NCI-H1436 (cell line): ENCODE measurements around the gene FOXK2.

Experiments
- DNase-seq: peaks from one replicate; lab custom pipeline; 2025; lab: John Stamatoyannopoulos, UW

The FOXK2 gene

GRCh38 chr17:82518826-82519810, at the start of gene FOXK2:
Gene FOXK2, plus strand, starts transcription at chr17:82519732. Its CDS starts 157 bp downstream, at chr17:82519889.
- DNase-seq: peak; percentile 94

DNA sequence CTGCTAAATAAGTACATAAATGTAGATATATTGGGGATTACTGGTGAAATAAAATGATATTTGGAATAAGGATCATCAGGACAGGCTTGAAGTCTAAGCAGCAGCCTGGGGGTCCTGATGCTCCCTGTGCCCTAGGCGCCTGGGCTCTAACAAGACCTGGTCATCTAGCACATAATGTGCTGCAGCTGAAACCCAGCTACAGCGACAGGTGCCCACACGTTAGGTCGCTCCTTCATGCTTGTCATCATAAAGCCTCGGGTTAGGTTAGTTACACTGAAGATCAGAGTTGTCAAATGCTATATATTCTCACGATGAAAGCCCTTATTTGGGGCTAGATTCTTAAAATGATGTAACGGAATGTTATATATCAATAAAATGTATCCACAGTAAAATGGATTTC, 49.5 kb upstream of the FOXK2 start:
- DNase-seq: no peak

- DNase-seq: no peak
Measured at GRCh38 chr17:82474223-82475010, 45.1 kb upstream of the FOXK2 start.

DNA sequence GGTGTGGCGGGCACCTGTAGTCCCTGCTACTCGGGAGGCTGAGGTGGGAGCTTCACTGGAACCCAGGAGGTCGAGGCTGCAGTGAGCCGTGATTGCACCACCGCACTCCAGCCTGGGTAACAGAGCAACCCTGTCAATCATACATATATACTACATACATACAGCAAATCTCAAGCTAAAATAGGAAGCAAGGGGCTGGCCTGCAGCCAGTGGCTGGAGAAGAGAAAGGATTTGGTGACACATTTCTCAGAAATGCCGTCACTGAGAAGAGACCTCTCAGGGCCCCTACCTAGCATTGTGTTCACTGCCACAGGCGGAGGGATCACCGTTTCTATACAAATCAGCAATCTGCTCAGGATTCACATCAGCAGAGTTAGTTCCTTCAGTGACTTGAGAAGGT, 44.1 kb upstream of the FOXK2 start:
- no peak for DNase-seq

DNA sequence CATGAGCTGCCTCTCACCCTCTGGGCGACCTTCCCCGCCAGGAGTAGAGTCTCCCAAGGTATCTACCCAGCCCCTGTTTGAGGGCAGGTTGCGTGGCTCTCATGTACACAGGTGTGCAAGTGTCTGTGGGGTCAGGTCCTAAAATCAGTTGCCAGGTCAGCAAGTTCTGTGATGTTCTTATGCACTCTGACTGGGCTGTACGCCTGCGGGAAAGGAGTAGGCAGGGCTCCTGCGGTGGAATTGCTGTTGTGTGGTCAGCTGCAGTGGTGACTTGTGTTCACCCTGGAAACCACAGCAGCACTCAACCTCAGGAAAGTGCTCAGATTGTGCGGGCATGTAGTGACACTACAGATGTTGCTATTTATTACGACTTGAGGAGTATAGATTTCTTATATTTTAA, 41.6 kb upstream of the FOXK2 start:
- DNase-seq: no peak

GRCh38 chr17:82479602-82480001, 39.9 kb upstream of the FOXK2 start:
- DNase-seq: no peak

DNA sequence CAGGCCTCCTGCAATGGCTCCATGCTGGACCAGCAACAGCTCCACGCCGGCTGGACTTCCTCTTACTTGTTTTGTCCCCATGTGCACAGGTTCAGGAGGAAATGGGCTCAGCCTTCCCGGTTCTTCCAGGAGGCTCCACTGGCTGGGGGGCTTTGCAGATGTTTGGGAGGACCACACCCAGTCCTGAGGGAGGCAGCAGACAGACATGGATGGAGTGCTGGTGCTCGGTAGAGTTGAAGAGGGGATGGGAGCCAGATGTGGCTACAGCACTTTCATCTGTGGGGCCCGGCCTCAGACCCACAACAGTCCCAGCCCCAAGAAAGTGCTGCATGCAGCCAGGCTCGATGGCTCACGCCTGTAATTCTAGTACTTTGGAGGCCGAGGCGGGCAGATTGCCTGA, 39.2 kb upstream of the FOXK2 start:
- DNase-seq: no peak

GRCh38 chr17:82483204-82483660, 36.3 kb upstream of the FOXK2 start:
- DNase-seq: no peak

GRCh38 chr17:82483836-82484235, 35.7 kb upstream of the FOXK2 start:
- DNase-seq: no peak

DNA sequence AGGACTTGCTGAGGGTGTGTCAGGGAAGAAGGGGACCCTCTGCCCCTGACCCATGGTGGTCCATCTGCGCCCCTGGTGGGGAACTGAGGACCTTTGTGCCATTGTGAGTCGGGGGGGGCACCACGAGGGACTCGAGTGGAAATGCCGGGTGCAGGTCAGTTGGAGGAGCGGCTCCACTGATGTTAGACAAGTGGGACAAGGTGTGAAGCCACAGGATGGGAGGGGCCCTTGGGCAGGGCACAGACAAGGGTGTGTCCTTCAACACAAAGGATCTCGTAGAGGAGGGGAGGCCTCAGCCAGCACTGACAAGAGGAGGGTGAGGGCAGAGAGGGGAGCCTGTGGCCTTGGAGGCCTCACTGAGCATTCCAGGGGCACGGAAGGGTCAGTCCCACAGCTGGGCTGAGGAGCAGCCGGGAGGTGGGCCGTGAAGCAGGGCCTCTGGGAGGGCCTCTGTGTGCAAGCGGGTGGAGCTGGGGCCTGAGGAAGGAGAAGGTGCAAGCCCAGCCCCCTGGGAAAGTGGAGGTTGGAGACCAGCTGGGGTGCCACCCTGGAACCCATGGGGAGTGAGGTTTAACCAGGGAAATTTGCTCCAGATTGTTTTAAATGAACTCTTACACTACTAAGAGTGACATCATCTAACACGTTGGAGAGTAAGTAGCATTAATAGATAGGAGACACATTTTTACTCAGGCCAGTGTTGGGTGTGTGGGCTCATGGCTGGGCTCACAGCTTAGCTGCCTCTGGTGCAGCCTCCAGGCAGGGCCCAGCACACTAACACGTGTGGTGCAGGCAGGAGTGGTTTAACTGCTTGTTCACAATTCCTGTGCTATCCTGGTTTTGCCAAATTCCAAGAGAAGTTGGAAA, 33.1 kb upstream of the FOXK2 start:
- DNase-seq: no peak

DNA sequence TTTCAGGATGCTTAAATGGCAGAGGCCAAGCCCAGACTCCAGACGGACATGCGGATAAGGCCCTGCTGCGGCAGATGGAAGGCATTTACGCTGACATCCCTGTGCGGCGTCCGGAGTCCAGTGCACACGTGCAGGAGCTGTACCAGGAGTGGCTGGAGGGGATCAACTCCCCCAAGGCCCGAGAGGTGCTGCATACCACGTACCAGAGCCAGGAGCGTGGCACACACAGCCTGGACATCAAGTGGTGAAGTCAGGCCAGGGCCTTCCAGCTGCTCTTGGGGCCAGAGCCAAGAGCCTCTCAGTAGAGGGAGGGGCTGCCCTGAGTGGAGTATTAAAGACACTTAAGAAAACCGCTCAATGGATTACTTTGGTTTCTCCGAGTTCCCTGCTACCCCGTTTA, 31.6 kb upstream of the FOXK2 start:
- no peak for DNase-seq

GRCh38 chr17:82489117-82489516, 30.4 kb upstream of the FOXK2 start:
- DNase-seq: no peak

GRCh38 chr17:82489851-82490511, 29.6 kb upstream of the FOXK2 start:
- no peak for DNase-seq

- DNase-seq: no peak
Measured at GRCh38 chr17:82490512-82491195, 28.9 kb upstream of the FOXK2 start.

DNA sequence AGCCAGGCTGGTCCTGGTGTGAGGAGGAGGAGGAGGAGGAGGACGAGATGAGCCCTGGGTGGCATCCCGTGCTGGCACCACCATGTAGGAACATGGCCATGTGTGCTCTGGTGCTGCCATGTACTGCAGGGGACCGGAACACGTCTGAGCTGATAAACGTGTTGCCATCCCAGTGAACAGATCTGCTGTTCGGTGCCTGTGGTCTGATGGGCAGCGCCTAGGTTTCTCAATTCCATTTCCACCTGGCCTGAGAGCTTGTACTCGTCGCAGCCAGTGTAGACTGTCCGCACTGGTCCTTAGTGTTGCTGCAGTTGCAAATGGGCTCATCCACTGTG, 28.4 kb upstream of the FOXK2 start:
- DNase-seq: no peak

DNA sequence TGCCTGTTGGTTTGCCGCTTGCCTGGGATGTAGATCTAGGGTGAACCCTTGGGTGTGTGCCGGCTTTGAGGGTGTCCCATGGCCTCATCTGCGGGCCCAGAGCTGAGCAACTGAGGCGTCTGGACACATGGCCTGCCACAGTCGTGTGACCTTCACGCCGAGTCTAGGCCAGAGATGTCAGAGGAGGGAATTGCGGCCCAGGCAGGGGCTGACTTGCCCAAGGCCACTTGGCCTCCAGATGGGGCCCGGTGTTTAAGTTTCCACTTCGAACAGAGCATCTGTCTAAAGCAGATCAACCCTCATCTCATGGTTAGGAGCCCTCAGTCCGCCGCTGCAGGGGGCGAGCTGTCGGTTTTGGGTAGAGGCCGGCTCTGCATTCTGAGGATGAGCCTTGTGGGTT, 28.0 kb upstream of the FOXK2 start:
- DNase-seq: no peak

- no peak for DNase-seq
Measured at GRCh38 chr17:82492643-82493225, 26.8 kb upstream of the FOXK2 start.

GRCh38 chr17:82493226-82493781, 26.2 kb upstream of the FOXK2 start:
- DNase-seq: no peak

- peak; percentile 93 for DNase-seq
Measured at GRCh38 chr17:82494236-82495055, 25.1 kb upstream of the FOXK2 start.
